OCI-LY7 (cell line): Measurements from ENCODE around the gene FGA.

Source experiments
- EZH2phosphoT487 ChIP-seq: fragments of 200-600 bp; sonication (generic); IDR thresholded peaks from 2 replicates; pipeline ENCODE4 v1.6.1; 2018; ENCODE audit warnings: low read depth, borderline replicate concordance, mild to moderate bottlenecking, mixed run types, antibody characterized with exemption, low read length, moderate library complexity, mixed read lengths
- TF ChIP-seq, protein P1 (sequence below): fragments of 200-600 bp; sonication (generic); conservative IDR thresholded peaks from 2 replicates; pipeline ENCODE4 v1.5.1; 2014; ENCODE audit warnings: mild to moderate bottlenecking, antibody characterized with exemption, low read length, moderate library complexity, mixed read lengths

DNA sequence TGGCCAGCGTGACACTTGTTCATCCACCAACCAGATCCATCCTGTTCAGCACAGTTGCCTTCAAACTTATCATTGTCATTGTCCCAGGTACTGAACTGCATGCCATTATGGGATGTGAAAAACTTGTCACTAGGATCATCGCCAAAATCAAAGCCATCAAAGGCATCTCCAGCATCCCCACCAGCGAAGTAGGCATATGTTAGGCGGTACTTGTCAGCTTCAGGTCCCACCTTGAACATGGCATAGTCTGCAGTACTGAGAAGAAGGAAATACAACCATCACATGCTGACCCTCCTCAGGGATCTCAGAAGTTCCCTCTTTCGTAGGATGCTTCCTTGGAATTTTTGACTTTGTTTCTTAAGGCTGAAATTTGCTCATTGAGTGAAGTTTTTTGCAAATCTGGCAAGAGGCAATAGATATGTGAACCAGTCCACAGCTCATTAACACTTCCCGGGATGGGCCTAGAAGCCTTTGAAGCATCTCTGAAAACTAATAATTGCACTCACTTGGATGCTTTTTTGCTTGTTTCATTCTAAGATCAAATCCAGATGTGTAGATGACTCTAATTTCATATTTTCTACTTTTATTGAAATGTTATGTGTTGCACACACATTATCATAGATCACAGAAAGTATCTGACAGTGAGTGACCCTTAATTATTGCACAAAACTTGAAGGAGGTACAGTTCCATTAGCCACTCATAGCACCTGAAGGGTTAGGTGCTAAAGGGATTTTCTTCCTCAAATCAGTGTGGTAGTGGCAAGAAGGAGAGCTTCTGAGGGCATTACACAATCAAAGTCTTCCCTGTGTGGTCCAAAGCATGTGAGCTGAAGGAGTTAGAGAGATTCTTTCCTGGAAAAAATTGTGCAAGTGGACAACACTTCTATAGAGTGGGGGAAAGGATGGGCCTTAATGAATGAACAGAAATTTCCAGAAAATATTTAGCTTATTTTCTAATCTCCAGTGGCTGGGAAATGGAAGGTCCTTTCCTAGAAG, 16.5 kb upstream of the FGA start:
- TF ChIP-seq, protein P1, sequence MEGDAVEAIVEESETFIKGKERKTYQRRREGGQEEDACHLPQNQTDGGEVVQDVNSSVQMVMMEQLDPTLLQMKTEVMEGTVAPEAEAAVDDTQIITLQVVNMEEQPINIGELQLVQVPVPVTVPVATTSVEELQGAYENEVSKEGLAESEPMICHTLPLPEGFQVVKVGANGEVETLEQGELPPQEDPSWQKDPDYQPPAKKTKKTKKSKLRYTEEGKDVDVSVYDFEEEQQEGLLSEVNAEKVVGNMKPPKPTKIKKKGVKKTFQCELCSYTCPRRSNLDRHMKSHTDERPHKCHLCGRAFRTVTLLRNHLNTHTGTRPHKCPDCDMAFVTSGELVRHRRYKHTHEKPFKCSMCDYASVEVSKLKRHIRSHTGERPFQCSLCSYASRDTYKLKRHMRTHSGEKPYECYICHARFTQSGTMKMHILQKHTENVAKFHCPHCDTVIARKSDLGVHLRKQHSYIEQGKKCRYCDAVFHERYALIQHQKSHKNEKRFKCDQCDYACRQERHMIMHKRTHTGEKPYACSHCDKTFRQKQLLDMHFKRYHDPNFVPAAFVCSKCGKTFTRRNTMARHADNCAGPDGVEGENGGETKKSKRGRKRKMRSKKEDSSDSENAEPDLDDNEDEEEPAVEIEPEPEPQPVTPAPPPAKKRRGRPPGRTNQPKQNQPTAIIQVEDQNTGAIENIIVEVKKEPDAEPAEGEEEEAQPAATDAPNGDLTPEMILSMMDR, result no peak
- TF ChIP-seq EZH2phosphoT487, result no peak
